Suprapubic skin (tissue), 4 donors: ENCODE data around the gene TMEM203.

Experiments
- CTCF ChIP-seq, 2 donors: fragments of 200-600 bp in 1 of 2; fragments of 450-650 bp in 1 of 2; sonication (generic) in 1 of 2; IDR thresholded peaks; one replicate each; pipeline ENCODE4 v1.5.1; 2016 to 2019; ENCODE audit warnings: antibody characterized with exemption in 2 of 2, mild to moderate bottlenecking in 1 of 2, moderate library complexity in 1 of 2
- EP300 ChIP-seq: sonication (generic); formaldehyde crosslinking; IDR thresholded peaks from one replicate; pipeline ENCODE4 v1.6.1; 2017; ENCODE audit warnings: antibody characterized with exemption
- POLR2A ChIP-seq, 2 donors: fragments of 450-650 bp; IDR thresholded peaks; one replicate each; pipeline ENCODE4 v1.6.1; 2017; ENCODE audit warnings: antibody characterized with exemption in 2 of 2, mild to moderate bottlenecking in 2 of 2, moderate library complexity in 2 of 2
- POLR2AphosphoS5 ChIP-seq, 3 donors: sonication (generic); formaldehyde crosslinking; IDR thresholded peaks; one replicate each; pipeline ENCODE4 v1.6.1; 2017; ENCODE audit warnings: antibody characterized with exemption in 3 of 3

GRCh38 chr9:137174722-137175293 is 30.6 kb downstream of the TMEM203 start:
- no peak for TF ChIP-seq CTCF (IDR thresholded peaks at IDR 0.05)
- TF ChIP-seq POLR2A (IDR thresholded peaks at IDR 0.05) = no peak
- TF ChIP-seq POLR2AphosphoS5 (IDR thresholded peaks at IDR 0.05) = no peak
- no peak for TF ChIP-seq EP300
